Astrocyte (in vitro differentiated cells and primary cell): ENCODE results near the gene PRKCE.

Source experiments
- CTCF ChIP-seq: IDR thresholded peaks from 2 replicates; pipeline ENCODE4 v1.5.1; 2011; ENCODE audit warnings: low read depth, mild to moderate bottlenecking, inconsistent platforms, low read length, moderate library complexity; ENCODE audit not compliant: insufficient read depth
- EZH2 ChIP-seq: IDR thresholded peaks from 2 replicates; pipeline ENCODE4 v1.6.1; 2012; ENCODE audit warnings: mild to moderate bottlenecking, low read length, inconsistent platforms; ENCODE audit not compliant: insufficient read depth

GRCh38 chr2:46195819-46196218, 544.3 kb downstream of the PRKCE start:
- TF ChIP-seq CTCF: no peak
- no peak for TF ChIP-seq EZH2
